GM21576 (cell line): Measurements from ENCODE around the gene BTBD9.

Experiments used
- ATAC-seq: cut with Tn5 transposase; IDR thresholded peaks from one replicate; pipeline ENCODE4 v1.9.1; 2021; ENCODE audit warnings: mild to moderate bottlenecking, moderate library complexity; ENCODE audit not compliant: unreplicated experiment

Gene BTBD9

GRCh38 chr6:38188677-38189335, 450.9 kb downstream of the BTBD9 start:
- no peak for ATAC-seq

- no peak for ATAC-seq
Measured at GRCh38 chr6:38187811-38188590, 451.7 kb downstream of the BTBD9 start.

DNA sequence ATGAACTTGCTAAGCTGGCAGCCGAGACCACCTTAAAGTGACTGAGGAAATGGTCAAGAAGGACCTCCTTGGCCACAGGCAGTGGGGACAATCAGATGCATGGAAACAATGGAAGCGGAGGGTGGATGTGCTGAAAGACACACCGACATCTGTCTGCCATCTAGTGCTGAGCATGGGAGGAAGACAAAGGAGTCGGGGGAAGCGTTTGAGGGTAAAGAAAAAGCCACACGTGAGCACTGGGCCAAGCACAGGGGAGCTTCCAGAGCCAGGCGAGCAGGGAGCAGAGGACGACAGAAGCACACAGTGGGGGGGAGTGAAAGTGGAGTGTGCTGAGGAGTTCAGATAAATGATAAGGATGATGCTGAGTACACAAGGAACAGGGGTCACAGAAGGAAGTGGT, 452.4 kb downstream of the BTBD9 start:
- no peak for ATAC-seq

DNA sequence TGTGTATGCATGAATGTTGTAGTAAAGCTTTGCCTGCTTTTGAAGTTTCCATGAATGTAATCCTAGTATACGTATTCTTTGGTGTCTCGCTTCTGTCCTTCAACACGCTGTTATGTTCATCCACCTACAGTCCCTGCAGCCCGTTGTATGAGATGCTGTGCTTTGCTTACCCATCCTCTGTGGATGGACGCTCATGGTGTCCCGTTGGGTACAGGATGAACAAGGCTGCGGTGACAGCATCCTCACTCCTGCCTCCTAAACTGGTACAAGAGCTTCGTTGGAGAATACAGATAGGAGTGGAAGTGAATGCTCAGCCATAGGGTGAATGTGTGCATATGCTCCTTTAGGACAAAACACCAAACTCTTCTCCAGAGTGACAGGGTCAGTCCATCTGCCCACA, 454.0 kb downstream of the BTBD9 start:
- no peak for ATAC-seq

- no peak for ATAC-seq
Measured at GRCh38 chr6:38185244-38185643, 454.5 kb downstream of the BTBD9 start.

GRCh38 chr6:38184585-38185080, 455.1 kb downstream of the BTBD9 start:
- no peak for ATAC-seq

GRCh38 chr6:38183856-38184584, 455.7 kb downstream of the BTBD9 start:
- ATAC-seq = no peak

GRCh38 chr6:38182426-38182825, 457.3 kb downstream of the BTBD9 start:
- ATAC-seq = no peak

DNA sequence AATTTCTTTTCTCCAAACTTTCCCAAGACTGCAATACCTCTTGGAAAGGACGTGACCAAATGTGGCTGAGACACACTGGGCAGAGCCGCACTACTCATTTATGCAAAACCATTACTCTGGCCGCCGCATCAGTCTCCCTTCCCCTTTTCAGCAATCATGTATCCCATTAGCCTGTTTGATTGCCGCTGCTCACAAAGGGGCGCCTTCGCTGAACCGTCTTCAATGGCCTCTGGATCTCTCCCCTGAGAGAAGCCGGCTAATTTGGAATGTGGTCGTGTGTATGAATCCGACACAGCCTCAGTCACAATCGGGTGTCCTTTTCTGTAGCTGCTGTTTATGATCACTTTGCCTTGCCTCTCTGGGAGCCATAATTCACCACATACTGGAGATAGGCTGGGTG, 459.1 kb downstream of the BTBD9 start:
- ATAC-seq = no peak

GRCh38 chr6:38179794-38180430, 459.8 kb downstream of the BTBD9 start:
- ATAC-seq = no peak

DNA sequence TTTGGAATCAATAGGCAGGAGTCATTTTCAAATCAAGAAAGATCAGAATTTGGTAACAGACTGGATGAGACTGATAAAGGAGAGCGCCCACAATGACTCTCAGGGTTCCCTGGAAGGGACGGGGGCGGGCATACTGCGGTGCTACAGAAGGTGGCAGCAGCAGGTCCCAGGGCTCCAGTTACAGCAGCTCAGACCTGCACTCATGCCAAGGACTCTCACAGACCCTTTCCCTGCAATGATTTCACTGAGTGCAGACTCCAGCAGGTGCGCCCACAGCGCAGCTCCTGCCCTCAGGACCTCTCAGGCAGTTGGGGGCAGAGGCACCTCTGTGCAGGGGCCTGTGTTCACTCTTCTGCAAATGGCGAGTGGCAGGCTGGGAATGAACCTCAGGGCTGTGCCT, 460.4 kb downstream of the BTBD9 start:
- no peak for ATAC-seq

DNA sequence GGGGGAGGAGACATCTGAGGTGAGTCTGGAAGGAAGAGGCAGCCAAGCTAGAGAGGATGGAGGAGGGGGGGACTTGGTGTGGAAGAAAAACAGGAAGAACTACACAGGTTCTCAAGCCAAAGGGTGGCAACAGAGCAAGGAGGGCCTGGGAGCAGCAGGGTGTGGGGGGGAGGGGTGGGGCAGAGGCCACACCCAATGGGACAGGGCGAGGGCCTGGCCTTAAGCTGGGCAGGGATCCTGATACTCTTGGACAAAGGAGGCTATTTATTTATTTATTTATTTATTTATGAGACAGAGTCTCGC, 461.2 kb downstream of the BTBD9 start:
- ATAC-seq = no peak

GRCh38 chr6:38177882-38178583, 461.7 kb downstream of the BTBD9 start:
- no peak for ATAC-seq

DNA sequence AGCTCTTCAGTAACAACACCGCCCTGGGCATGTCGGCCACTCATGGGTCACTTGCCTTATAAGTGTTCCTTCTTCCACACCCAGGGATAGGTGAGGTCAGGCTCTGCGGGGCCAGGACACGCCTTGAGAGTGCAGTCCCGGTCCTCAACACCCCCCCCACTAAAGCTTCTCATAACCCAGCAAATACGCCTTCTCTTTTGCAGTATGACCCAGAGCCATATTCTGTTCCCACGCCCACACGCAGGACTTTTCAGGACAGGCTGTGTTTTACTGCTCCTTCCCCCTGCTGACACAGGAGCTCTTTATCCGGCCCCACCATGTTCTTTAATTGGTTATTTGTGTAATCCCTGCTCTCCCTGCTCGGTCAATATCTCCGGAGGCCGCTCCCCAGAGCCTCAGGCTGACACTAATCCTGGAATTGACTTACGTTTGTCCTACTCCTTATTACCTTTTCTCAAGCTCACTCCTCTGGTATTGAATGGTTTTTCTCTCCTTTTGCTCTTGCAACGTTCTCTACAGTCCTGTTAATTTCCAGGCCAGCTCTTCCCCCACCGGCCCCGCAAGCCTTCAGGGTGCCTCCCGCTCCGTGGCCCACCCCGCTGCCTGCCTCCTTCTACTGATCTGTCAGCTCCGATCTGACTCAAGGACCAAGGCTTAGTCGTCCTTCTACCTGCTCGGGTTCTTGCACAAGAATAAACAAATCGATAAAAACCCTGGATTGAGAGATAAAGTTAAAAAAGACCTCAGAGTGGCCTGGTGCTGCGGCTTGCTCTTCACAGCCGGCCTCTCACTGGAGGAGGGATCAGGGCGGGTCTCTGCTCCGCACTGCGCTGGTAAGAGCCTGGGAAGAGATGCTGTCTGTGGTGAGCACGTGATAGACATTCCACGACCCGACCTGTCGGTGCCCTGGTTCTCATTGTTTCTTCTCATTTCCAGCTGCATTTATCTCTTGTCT, 462.7 kb downstream of the BTBD9 start:
- no peak for ATAC-seq

- ATAC-seq = no peak
Measured at GRCh38 chr6:38175786-38176185, 463.9 kb downstream of the BTBD9 start.

DNA sequence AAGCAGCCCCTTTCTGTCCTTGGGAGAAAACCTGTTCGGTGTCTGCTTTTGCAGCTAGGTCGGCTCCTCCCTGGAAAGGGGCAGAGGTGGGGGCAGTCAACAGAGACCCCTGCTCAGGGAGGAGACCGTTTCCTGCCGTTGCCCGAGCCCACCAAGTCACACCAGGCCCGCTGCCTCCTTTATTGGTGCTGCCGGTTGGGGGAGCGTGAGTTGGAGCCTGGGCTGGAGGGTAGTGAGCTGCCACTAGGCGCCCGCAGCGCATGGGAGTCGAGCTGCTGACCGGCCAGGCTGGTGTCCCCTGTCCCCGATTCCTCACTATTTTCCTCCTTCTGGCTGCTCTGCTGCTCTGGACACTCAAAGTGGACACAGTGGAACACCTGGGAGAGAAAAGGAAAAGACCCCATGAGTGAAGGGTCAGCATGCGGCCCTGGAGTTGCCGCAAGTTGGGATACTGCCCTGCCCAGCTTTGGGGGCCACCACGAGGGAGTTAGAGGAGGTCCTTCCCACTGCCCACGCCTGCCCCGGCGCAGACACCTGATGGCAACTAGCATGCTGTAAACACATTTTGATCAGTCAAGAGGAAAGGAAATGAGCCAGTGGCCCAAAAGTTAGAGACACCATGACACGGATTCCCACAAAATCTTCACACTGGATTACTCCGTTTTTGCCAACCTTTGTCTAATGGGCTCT, 464.8 kb downstream of the BTBD9 start:
- no peak for ATAC-seq

DNA sequence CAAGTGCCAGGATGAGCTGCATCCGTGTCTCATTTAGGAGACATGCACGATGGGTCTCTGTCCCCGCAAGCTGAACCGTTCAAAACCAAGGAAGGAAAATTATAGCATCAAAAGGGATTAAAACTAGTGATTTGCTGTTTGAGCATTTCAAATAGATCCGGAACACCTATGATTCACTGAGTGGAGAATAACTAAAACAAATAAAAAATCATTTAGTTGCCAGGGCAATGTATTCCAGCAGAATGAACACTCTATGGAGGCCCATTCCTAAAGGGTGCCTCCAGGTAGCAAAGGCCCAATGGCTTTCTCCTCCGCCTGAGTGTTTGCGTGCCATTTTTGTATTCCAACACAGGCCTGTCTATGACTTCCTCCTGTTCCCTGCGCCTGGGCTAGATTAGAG, 465.4 kb downstream of the BTBD9 start:
- no peak for ATAC-seq

DNA sequence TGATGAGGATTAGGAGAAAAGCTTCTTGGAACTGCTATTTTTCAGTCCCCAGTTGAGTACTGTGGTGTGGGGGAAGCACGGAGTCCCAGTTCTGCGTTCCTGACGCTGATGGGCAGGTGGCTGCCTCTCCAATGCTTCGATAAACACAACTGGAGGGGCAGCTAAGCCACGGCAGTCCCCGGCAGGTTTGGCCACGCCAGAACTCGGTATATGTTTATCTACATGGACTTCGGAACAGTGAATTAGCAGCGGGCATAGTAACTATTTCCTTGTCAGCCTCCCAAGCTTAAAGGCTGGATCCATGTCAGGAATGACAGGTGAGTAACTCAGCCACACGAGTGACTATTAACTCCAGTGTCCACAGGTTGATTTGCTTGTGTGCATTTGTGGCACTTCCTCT, 465.8 kb downstream of the BTBD9 start:
- ATAC-seq = no peak

DNA sequence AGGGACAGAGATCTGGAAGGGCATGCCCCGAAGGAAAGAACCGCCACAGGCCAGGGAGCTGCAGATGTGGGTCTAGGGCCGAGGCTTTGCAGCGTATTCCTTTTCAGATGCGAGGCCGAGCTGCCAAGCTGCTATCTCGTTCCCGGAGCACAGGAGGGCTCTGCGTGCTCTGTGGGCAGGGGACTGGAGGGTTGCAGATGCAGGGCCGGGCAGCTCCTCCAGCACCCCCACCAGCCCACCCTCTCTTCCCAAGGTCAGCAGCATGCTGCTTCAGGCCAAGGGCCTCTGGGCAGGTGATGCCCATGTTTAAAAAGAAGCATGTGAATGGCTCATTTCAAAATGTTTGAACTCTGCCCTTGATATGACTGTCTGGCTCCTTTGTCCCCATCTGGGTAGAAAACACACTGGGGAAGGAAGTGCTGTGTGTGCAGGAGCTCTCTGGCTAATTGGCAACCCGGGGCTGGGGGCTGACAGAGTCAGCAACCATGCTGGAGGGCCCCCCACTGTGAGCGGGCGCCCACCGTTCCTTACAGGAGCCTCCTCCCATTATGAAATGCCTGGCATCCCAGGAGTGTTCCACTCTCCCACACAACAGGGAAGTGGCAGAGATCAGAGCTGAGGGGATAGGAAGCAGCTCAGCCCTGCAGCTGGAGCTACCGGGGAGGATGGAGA, 466.9 kb downstream of the BTBD9 start:
- no peak for ATAC-seq
